Prostate gland (tissue), 2 donors: Measurements from ENCODE around the gene CHRM2. TPM values are rescaled to one million over a fixed set of nuclear protein-coding genes. Genes with fewer than 3 reads are reported as not detected.

Experiments
- DNase-seq: peaks from one replicate; pipeline ENCODE4 v3.0.0-alpha.2; 2019; ENCODE audit warnings: low spot score
- H3K27ac ChIP-seq, 2 donors: fragments of 200-600 bp; sonication (generic); 2 replicates each; pipeline ENCODE4 v1.5.1; 2017 to 2019
- H3K27me3 ChIP-seq: fragments of 200-600 bp; sonication (generic); replicated peaks from 2 replicates; pipeline ENCODE4 v1.5.1; 2019; ENCODE audit not compliant: insufficient read depth
- H3K36me3 ChIP-seq, 2 donors: fragments of 200-600 bp; sonication (generic); 1 replicate in 1 of 2; 2 replicates in 1 of 2; pipeline versions ENCODE4 v1.5.1 to v1.8.1; 2017 to 2019
- H3K4me1 ChIP-seq: fragments of 200-600 bp; sonication (generic); replicated peaks from 2 replicates; pipeline ENCODE4 v1.5.1; 2019
- H3K4me3 ChIP-seq, 2 donors: fragments of 200-600 bp; sonication (generic); 2 replicates each; pipeline ENCODE4 v1.5.1; 2017 to 2019
- H3K9me3 ChIP-seq: fragments of 200-600 bp; sonication (generic); 2 replicates; pipeline ENCODE4 v1.5.1; 2017
- CTCF ChIP-seq, 4 experiments: fragments of 200-600 bp in 2 of 4; fragments of 450-650 bp in 2 of 4; sonication (generic) in 2 of 4; IDR thresholded peaks; 1 replicate in 3 of 4; 2 replicates in 1 of 4; pipeline ENCODE4 v1.5.1; 2016 to 2019; ENCODE audit warnings: antibody characterized with exemption in 4 of 4, mild to moderate bottlenecking in 2 of 4, moderate library complexity in 2 of 4
- POLR2A ChIP-seq: fragments of 450-650 bp; IDR thresholded peaks from one replicate; pipeline ENCODE4 v1.6.1; 2016; ENCODE audit warnings: antibody characterized with exemption, mild to moderate bottlenecking
- POLR2AphosphoS5 ChIP-seq: sonication (generic); formaldehyde crosslinking; IDR thresholded peaks from one replicate; pipeline ENCODE4 v1.6.1; 2017; ENCODE audit warnings: antibody characterized with exemption
- WGBS: methylation state at CpG from one replicate; pipeline ENCODE4 v1.1.5; 2018; 5-methylcytosine and 5-hydroxymethylcytosine counted together
- intact Hi-C: fragments of 100-400 bp; cut with DNase I; formaldehyde crosslinking; loops from one replicate; pipeline ENCODE4 v1.14.2; 2022
- total RNA-seq, 2 donors: library from RNA; depleted of rRNA; stranded (reverse); fragments of >200 nt; gene quantifications; one replicate each; pipeline ENCODE4 v1.1.0, GENCODE V29; 2016

CHRM2 gene
- total RNA-seq, 2 donors from 2014 or later = 0.40 TPM; not detected in 1

GRCh38 chr7:136923111-136923667, 54.7 kb downstream of the CHRM2 start:
- Histone ChIP-seq H3K27ac (no peak overlapping the region), H3K36me3 (no peaks in the 10 kb centered on the region), H3K4me1 (no peaks in the 10 kb centered on the region), H3K4me3 (no peak overlapping the region), H3K9me3 (no peaks in the 10 kb centered on the region), H3K27me3 (no peaks in the 10 kb centered on the region)
- intact Hi-C loops = no loop called here
- TF ChIP-seq CTCF (IDR thresholded peaks at IDR 0.05) = no peak
- no peak for TF ChIP-seq POLR2A
- no peak for TF ChIP-seq POLR2AphosphoS5
- DNase-seq = no peak
- WGBS = 38% methylated on average over 3 of the region's 3 CpGs

GRCh38 chr7:136925044-136925443, 56.6 kb downstream of the CHRM2 start:
- intact Hi-C loops = no loop called here
- no peaks in the 10 kb centered on the region for H3K27me3 ChIP-seq
- 18% methylated on average over 3 of the region's 3 CpGs for WGBS
- no peak for DNase-seq
- no peaks in the 10 kb centered on the region for H3K36me3 ChIP-seq
- no peaks in the 10 kb centered on the region for H3K9me3 ChIP-seq
- H3K4me3 ChIP-seq = no peak overlapping the region
- no peaks in the 10 kb centered on the region for H3K4me1 ChIP-seq
- TF ChIP-seq CTCF (IDR thresholded peaks at IDR 0.05) = no peak
- no peak for TF ChIP-seq POLR2AphosphoS5
- TF ChIP-seq POLR2A = no peak
- H3K27ac ChIP-seq = no peak overlapping the region

- Histone ChIP-seq H3K27ac (no peak overlapping the region), H3K4me3 (no peak overlapping the region), H3K4me1 (no peaks in the 10 kb centered on the region), H3K36me3 (no peaks in the 10 kb centered on the region), H3K9me3 (no peaks in the 10 kb centered on the region), H3K27me3 (no peaks in the 10 kb centered on the region)
- no peak for TF ChIP-seq CTCF (IDR thresholded peaks at IDR 0.05)
- no peak for TF ChIP-seq POLR2A
- no peak for TF ChIP-seq POLR2AphosphoS5
- DNase-seq = no peak
- intact Hi-C loops = no loop called here
Observed at GRCh38 chr7:136925556-136925955, 57.1 kb downstream of the CHRM2 start.

- H3K27me3 ChIP-seq = no peaks in the 10 kb centered on the region
- H3K27ac ChIP-seq = no peak overlapping the region
- no peaks in the 10 kb centered on the region for H3K4me1 ChIP-seq
- TF ChIP-seq POLR2A = no peak
- TF ChIP-seq CTCF (IDR thresholded peaks at IDR 0.05) = no peak
- no peak for TF ChIP-seq POLR2AphosphoS5
- H3K4me3 ChIP-seq = no peak overlapping the region
- DNase-seq = no peak
- no peaks in the 10 kb centered on the region for H3K36me3 ChIP-seq
- H3K9me3 ChIP-seq = no peaks in the 10 kb centered on the region
- intact Hi-C loops = no loop called here
- 73% methylated on average over 3 of the region's 3 CpGs for WGBS
Observed at GRCh38 chr7:136931169-136931867, 62.9 kb downstream of the CHRM2 start.

GRCh38 chr7:136937436-136937835, 69.0 kb downstream of the CHRM2 start:
- intact Hi-C loops = no loop called here
- Histone ChIP-seq H3K9me3 (no peaks in the 10 kb centered on the region), H3K4me3 (no peak overlapping the region), H3K36me3 (no peaks in the 10 kb centered on the region), H3K27ac (no peak overlapping the region), H3K4me1 (no peaks in the 10 kb centered on the region), H3K27me3 (no peaks in the 10 kb centered on the region)
- TF ChIP-seq POLR2AphosphoS5 = no peak
- TF ChIP-seq CTCF (IDR thresholded peaks at IDR 0.05) = no peak
- TF ChIP-seq POLR2A = no peak
- 93% methylated on average over 5 of the region's 5 CpGs for WGBS
- no peak for DNase-seq
